ENCODE measurements around the gene DENND1B. TPM values are rescaled to one million over a fixed set of nuclear protein-coding genes. Genes with fewer than 3 reads are reported as not detected.

DENND1B gene
- total and polyA plus RNA-seq, 2 of the 13 experiments (the other 11 are each of a cell fraction or from before 2014, with no cell fraction given): 2.6 to 5.7 TPM

- TF ChIP-seq, protein P1, sequence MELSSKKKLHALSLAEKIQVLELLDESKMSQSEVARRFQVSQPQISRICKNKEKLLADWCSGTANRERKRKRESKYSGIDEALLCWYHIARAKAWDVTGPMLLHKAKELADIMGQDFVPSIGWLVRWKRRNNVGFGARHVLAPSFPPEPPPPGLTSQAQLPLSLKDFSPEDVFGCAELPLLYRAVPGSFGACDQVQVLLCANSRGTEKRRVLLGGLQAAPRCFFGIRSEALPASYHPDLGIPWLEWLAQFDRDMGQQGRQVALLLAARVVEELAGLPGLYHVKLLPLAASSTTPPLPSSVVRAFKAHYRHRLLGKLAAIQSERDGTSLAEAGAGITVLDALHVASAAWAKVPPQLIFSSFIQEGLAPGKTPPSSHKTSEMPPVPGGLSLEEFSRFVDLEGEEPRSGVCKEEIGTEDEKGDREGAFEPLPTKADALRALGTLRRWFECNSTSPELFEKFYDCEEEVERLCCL (CRISPR knock-in tag; IDR thresholded peaks at IDR 0.05; ENCODE audit: borderline replicate concordance): 0 out of 2 replicates have a peak, but pooled peaks have one; percentile 42
- peak; percentile 74 for TF ChIP-seq EED (CRISPR knock-in tag; IDR thresholded peaks at IDR 0.05)
- TF ChIP-seq, protein P2, sequence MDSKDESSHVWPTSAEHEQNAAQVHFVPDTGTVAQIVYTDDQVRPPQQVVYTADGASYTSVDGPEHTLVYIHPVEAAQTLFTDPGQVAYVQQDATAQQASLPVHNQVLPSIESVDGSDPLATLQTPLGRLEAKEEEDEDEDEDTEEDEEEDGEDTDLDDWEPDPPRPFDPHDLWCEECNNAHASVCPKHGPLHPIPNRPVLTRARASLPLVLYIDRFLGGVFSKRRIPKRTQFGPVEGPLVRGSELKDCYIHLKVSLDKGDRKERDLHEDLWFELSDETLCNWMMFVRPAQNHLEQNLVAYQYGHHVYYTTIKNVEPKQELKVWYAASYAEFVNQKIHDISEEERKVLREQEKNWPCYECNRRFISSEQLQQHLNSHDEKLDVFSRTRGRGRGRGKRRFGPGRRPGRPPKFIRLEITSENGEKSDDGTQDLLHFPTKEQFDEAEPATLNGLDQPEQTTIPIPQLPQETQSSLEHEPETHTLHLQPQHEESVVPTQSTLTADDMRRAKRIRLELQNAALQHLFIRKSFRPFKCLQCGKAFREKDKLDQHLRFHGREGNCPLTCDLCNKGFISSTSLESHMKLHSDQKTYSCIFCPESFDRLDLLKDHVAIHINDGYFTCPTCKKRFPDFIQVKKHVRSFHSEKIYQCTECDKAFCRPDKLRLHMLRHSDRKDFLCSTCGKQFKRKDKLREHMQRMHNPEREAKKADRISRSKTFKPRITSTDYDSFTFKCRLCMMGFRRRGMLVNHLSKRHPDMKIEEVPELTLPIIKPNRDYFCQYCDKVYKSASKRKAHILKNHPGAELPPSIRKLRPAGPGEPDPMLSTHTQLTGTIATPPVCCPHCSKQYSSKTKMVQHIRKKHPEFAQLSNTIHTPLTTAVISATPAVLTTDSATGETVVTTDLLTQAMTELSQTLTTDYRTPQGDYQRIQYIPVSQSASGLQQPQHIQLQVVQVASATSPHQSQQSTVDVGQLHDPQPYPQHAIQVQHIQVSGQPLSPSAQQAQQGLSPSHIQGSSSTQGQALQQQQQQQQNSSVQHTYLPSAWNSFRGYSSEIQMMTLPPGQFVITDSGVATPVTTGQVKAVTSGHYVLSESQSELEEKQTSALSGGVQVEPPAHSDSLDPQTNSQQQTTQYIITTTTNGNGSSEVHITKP (CRISPR knock-in tag; IDR thresholded peaks at IDR 0.05; ENCODE audit: low read depth): peak; percentile 62; the same call in 1 of the 2 replicates
- TF ChIP-seq THRA (CRISPR knock-in tag; IDR thresholded peaks at IDR 0.05; ENCODE audit: borderline replicate concordance): no peak; the same call in 1 of the 2 replicates
- TF ChIP-seq GPN1 (CRISPR knock-in tag; IDR thresholded peaks at IDR 0.05; ENCODE audit: borderline replicate concordance): no peak
- TF ChIP-seq RBFOX2 (IDR thresholded peaks at IDR 0.05; ENCODE audit: low read depth, low read length): peak; percentile 82
- 0 out of 2 replicates have a peak, but pooled peaks have one; percentile 41 for TF ChIP-seq NFKB2 (CRISPR knock-in tag; IDR thresholded peaks at IDR 0.05; ENCODE audit: borderline replicate concordance)
- TF ChIP-seq GFI1 (CRISPR knock-in tag; IDR thresholded peaks at IDR 0.05; ENCODE audit: borderline replicate concordance): peak; percentile 67; the same call in 1 of the 2 replicates
- no peak for TF ChIP-seq SATB2 (CRISPR knock-in tag; IDR thresholded peaks at IDR 0.05)
- peak; percentile 84; the same call in 1 of the 2 replicates for TF ChIP-seq KDM3A (CRISPR knock-in tag; IDR thresholded peaks at IDR 0.05; ENCODE audit: low read depth)
- TF ChIP-seq, protein P3, sequence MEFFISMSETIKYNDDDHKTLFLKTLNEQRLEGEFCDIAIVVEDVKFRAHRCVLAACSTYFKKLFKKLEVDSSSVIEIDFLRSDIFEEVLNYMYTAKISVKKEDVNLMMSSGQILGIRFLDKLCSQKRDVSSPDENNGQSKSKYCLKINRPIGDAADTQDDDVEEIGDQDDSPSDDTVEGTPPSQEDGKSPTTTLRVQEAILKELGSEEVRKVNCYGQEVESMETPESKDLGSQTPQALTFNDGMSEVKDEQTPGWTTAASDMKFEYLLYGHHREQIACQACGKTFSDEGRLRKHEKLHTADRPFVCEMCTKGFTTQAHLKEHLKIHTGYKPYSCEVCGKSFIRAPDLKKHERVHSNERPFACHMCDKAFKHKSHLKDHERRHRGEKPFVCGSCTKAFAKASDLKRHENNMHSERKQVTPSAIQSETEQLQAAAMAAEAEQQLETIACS (CRISPR knock-in tag; IDR thresholded peaks at IDR 0.05): peak; percentile 87
- TF ChIP-seq REL (CRISPR knock-in tag; conservative IDR thresholded peaks at IDR 0.05): no peak
- no peak for TF ChIP-seq ZBTB46 (CRISPR knock-in tag; IDR thresholded peaks at IDR 0.05; ENCODE audit: borderline replicate concordance)
- no peak for TF ChIP-seq ATF2 (CRISPR knock-in tag; IDR thresholded peaks at IDR 0.05)
Measured at GRCh38 chr1:197775282-197776262, at the start of gene DENND1B (continued).
